Naive B cell (primary cell): Measurements from ENCODE around the gene SPDL1. TPM values are rescaled to one million over a fixed set of nuclear protein-coding genes. Genes with fewer than 3 reads are reported as not detected.

Experiments used
- ATAC-seq, 2 donors: fragments of 150-1000 bp; cut with Tn5 transposase; 2 replicates each; pipeline ENCODE4 v1.10.0; 2021; ENCODE audit warnings: low read depth in 2 of 2, mild to moderate bottlenecking in 2 of 2, moderate library complexity in 2 of 2
- DNase-seq: peaks from one replicate; pipeline ENCODE4 v3.0.0; 2022
- H3K27ac Mint-ChIP-seq, 6 donors: one replicate each; pipeline ENCODE4 v1.8.0; 2020 to 2022; ENCODE audit warnings: mild to moderate bottlenecking in 6 of 6, mixed read lengths in 6 of 6, moderate library complexity in 5 of 6, inconsistent platforms in 2 of 6
- H3K27me3 Mint-ChIP-seq, 3 donors: one replicate each; pipeline ENCODE4 v1.8.0; 2021 to 2022; ENCODE audit warnings: mixed read lengths in 3 of 3, mild to moderate bottlenecking in 1 of 3
- H3K36me3 Mint-ChIP-seq, 2 donors: one replicate each; pipeline ENCODE4 v1.8.0; 2020 to 2022; ENCODE audit warnings: mixed read lengths in 2 of 2, inconsistent platforms in 1 of 2, mild to moderate bottlenecking in 1 of 2
- H3K4me1 Mint-ChIP-seq, 3 donors: one replicate each; pipeline ENCODE4 v1.8.0; 2020 to 2022; ENCODE audit warnings: mixed read lengths in 3 of 3, inconsistent platforms in 1 of 3, mild to moderate bottlenecking in 1 of 3, moderate library complexity in 1 of 3
- H3K4me3 Mint-ChIP-seq, 8 donors: one replicate each; pipeline ENCODE4 v1.8.0; 2020 to 2022; ENCODE audit warnings: mild to moderate bottlenecking in 8 of 8, mixed read lengths in 8 of 8, moderate library complexity in 8 of 8, inconsistent platforms in 2 of 8
- H3K9me3 Mint-ChIP-seq, 7 donors: one replicate each; pipeline ENCODE4 v1.8.0; 2020 to 2022; ENCODE audit warnings: mixed read lengths in 7 of 7, mild to moderate bottlenecking in 5 of 7, inconsistent platforms in 2 of 7, moderate library complexity in 1 of 7
- polyA plus RNA-seq, 6 donors: library from polyadenylated mRNA; unstranded; fragments of 300-500 nt; fragmentation: Illumina TruSeq; gene quantifications; one replicate each; pipeline ENCODE4 v1.2.3, GENCODE V29; 2021; ENCODE audit warnings: low read depth in 6 of 6

SPDL1 gene
- 1 to 10 TPM in 5 of 6 donors, not detected in 1; 5.1 to 9.4 (median 8.3) TPM for polyA plus RNA-seq

- Mint-ChIP-seq H3K4me1 (peaks cover 15 to 32% (median 19%) of the 10 kb centered on the region in 3 donors), H3K4me3 (peak within 1 kb of the TSS; percentile 97 to 100 (median 99)), H3K36me3 (peaks cover 0 to 3% of the 10 kb centered on the region in 2 donors), H3K27me3 (peaks cover 7 to 17% (median 9%) of the 10 kb centered on the region in 3 donors), H3K27ac (peak within 1 kb of the TSS; percentile 86 to 98 (median 94)), H3K9me3 (no peaks in the 10 kb centered on the region)
- peak; percentile 96 to 97 for ATAC-seq
- DNase-seq = peak; percentile 90
These were observed at the start of gene SPDL1 for GRCh38 chr5:169583424-169584220. Gene SPDL1 (plus strand): TSS chr5:169583773. CDS start chr5:169588417, 4,644 bp downstream.

- no peaks in the 10 kb centered on the region for H3K4me1 Mint-ChIP-seq
- no peak overlapping the region for H3K27ac Mint-ChIP-seq
- peaks cover 0 to 16% (median 0%) of the 10 kb centered on the region in 7 donors for H3K9me3 Mint-ChIP-seq
- H3K36me3 Mint-ChIP-seq = peaks cover 0 to 10% of the 10 kb centered on the region in 2 donors
- ATAC-seq (no peak), DNase-seq (no peak)
- peaks cover 20 to 36% (median 31%) of the 10 kb centered on the region in 3 donors for H3K27me3 Mint-ChIP-seq
- no peak overlapping the region for H3K4me3 Mint-ChIP-seq
These were observed 49.2 kb upstream of the SPDL1 start for GRCh38 chr5:169534311-169534880.

- Mint-ChIP-seq H3K27me3 (peaks cover 16 to 31% (median 27%) of the 10 kb centered on the region in 3 donors), H3K27ac (no peak overlapping the region), H3K9me3 (peaks cover 0 to 16% (median 0%) of the 10 kb centered on the region in 7 donors), H3K4me3 (no peak overlapping the region), H3K4me1 (no peaks in the 10 kb centered on the region), H3K36me3 (peaks cover 0 to 10% of the 10 kb centered on the region in 2 donors)
- no peak for ATAC-seq
- no peak for DNase-seq
These were observed 48.6 kb upstream of the SPDL1 start for GRCh38 chr5:169534939-169535338.

GRCh38 chr5:169538944-169539343 lies 44.6 kb upstream of the SPDL1 start:
- ATAC-seq = no peak
- no peaks in the 10 kb centered on the region for H3K4me1 Mint-ChIP-seq
- H3K36me3 Mint-ChIP-seq = peaks cover 0 to 7% of the 10 kb centered on the region in 2 donors

GRCh38 chr5:169542811-169543210 lies 40.8 kb upstream of the SPDL1 start:
- no peak overlapping the region for H3K4me3 Mint-ChIP-seq
- H3K9me3 Mint-ChIP-seq = peaks cover 0 to 12% (median 2%) of the 10 kb centered on the region in 7 donors
- ATAC-seq (no peak), DNase-seq (no peak)
- no peak overlapping the region for H3K27ac Mint-ChIP-seq
- no peaks in the 10 kb centered on the region for H3K36me3 Mint-ChIP-seq
- no peaks in the 10 kb centered on the region for H3K4me1 Mint-ChIP-seq
- peaks cover 13 to 30% (median 16%) of the 10 kb centered on the region in 3 donors for H3K27me3 Mint-ChIP-seq

More at GRCh38 chr5:169538944-169539343, 44.6 kb upstream of the SPDL1 start:
- no peak for DNase-seq
- no peak overlapping the region for H3K4me3 Mint-ChIP-seq
- H3K27me3 Mint-ChIP-seq = peaks cover 0 to 19% (median 16%) of the 10 kb centered on the region in 3 donors
- H3K9me3 Mint-ChIP-seq = peaks cover 0 to 17% (median 2%) of the 10 kb centered on the region in 7 donors
- H3K27ac Mint-ChIP-seq = no peak overlapping the region

GRCh38 chr5:169544264-169544950 lies 39.2 kb upstream of the SPDL1 start:
- H3K27ac Mint-ChIP-seq = no peak overlapping the region
- ATAC-seq (no peak), DNase-seq (no peak)
- no peaks in the 10 kb centered on the region for H3K36me3 Mint-ChIP-seq
- H3K27me3 Mint-ChIP-seq = peaks cover 29 to 38% (median 31%) of the 10 kb centered on the region in 3 donors
- no peaks in the 10 kb centered on the region for H3K4me1 Mint-ChIP-seq
- no peak overlapping the region for H3K4me3 Mint-ChIP-seq
- H3K9me3 Mint-ChIP-seq = peaks cover 0 to 12% (median 2%) of the 10 kb centered on the region in 7 donors

- Mint-ChIP-seq H3K4me1 (no peaks in the 10 kb centered on the region), H3K4me3 (no peak overlapping the region), H3K36me3 (no peaks in the 10 kb centered on the region), H3K27me3 (peaks cover 41 to 45% (median 43%) of the 10 kb centered on the region in 3 donors), H3K27ac (no peak overlapping the region), H3K9me3 (peaks cover 0 to 12% (median 2%) of the 10 kb centered on the region in 7 donors)
- ATAC-seq (no peak), DNase-seq (no peak)
These were observed 37.8 kb upstream of the SPDL1 start for GRCh38 chr5:169545762-169546161.

- DNase-seq = no peak
- peaks cover 0 to 12% (median 0%) of the 10 kb centered on the region in 7 donors for H3K9me3 Mint-ChIP-seq
- no peaks in the 10 kb centered on the region for H3K36me3 Mint-ChIP-seq
- no peak overlapping the region for H3K27ac Mint-ChIP-seq
- H3K27me3 Mint-ChIP-seq = peaks cover 46 to 51% (median 48%) of the 10 kb centered on the region in 3 donors
- ATAC-seq = no peak
- no peaks in the 10 kb centered on the region for H3K4me1 Mint-ChIP-seq
- no peak overlapping the region for H3K4me3 Mint-ChIP-seq
These were observed 37.2 kb upstream of the SPDL1 start for GRCh38 chr5:169546346-169546745.

- no peak for ATAC-seq
- no peaks in the 10 kb centered on the region for H3K36me3 Mint-ChIP-seq
- H3K9me3 Mint-ChIP-seq = peaks cover 0 to 12% (median under 1%) of the 10 kb centered on the region in 7 donors
- DNase-seq = no peak
- peak overlapping the region in 1 of 8 donors; percentile 21 for H3K4me3 Mint-ChIP-seq
- peaks cover 47 to 62% (median 57%) of the 10 kb centered on the region in 3 donors for H3K27me3 Mint-ChIP-seq
- no peaks in the 10 kb centered on the region for H3K4me1 Mint-ChIP-seq
- H3K27ac Mint-ChIP-seq = peak overlapping the region in 1 of 6 donors; percentile 18
These were observed 36.1 kb upstream of the SPDL1 start for GRCh38 chr5:169547508-169547907.

GRCh38 chr5:169548315-169548714 lies 35.3 kb upstream of the SPDL1 start:
- no peak for ATAC-seq
- H3K4me3 Mint-ChIP-seq = no peak overlapping the region
- no peaks in the 10 kb centered on the region for H3K4me1 Mint-ChIP-seq

GRCh38 chr5:169549453-169550100 lies 34.0 kb upstream of the SPDL1 start:
- Mint-ChIP-seq H3K4me1 (no peaks in the 10 kb centered on the region), H3K27ac (no peak overlapping the region), H3K27me3 (peaks cover 52 to 74% (median 69%) of the 10 kb centered on the region in 3 donors), H3K9me3 (peaks cover 4 to 17% (median 8%) of the 10 kb centered on the region in 7 donors), H3K4me3 (no peak overlapping the region), H3K36me3 (no peaks in the 10 kb centered on the region)
- ATAC-seq = no peak
- no peak for DNase-seq

More at GRCh38 chr5:169548315-169548714, 35.3 kb upstream of the SPDL1 start:
- no peak overlapping the region for H3K27ac Mint-ChIP-seq
- peaks cover 45 to 70% (median 65%) of the 10 kb centered on the region in 3 donors for H3K27me3 Mint-ChIP-seq
- DNase-seq = no peak
- peaks cover 0 to 16% (median 5%) of the 10 kb centered on the region in 7 donors for H3K9me3 Mint-ChIP-seq
- no peaks in the 10 kb centered on the region for H3K36me3 Mint-ChIP-seq

GRCh38 chr5:169550227-169550626 lies 33.3 kb upstream of the SPDL1 start:
- Mint-ChIP-seq H3K4me3 (no peak overlapping the region), H3K9me3 (peaks cover 4 to 17% (median 8%) of the 10 kb centered on the region in 7 donors), H3K27ac (no peak overlapping the region), H3K27me3 (peaks cover 52 to 69% (median 68%) of the 10 kb centered on the region in 3 donors), H3K36me3 (no peaks in the 10 kb centered on the region), H3K4me1 (no peaks in the 10 kb centered on the region)
- ATAC-seq (no peak), DNase-seq (no peak)

- no peaks in the 10 kb centered on the region for H3K4me1 Mint-ChIP-seq
- H3K4me3 Mint-ChIP-seq = no peak overlapping the region
- ATAC-seq (no peak), DNase-seq (no peak)
- peaks cover 4 to 17% (median 8%) of the 10 kb centered on the region in 7 donors for H3K9me3 Mint-ChIP-seq
- no peak overlapping the region for H3K27ac Mint-ChIP-seq
- peaks cover 47 to 69% (median 68%) of the 10 kb centered on the region in 3 donors for H3K27me3 Mint-ChIP-seq
- H3K36me3 Mint-ChIP-seq = no peaks in the 10 kb centered on the region
These were observed 32.4 kb upstream of the SPDL1 start for GRCh38 chr5:169551146-169551545.
